ENCODE measurements around the gene CERS2. TPM values are rescaled to one million over a fixed set of nuclear protein-coding genes. Genes with fewer than 3 reads are reported as not detected.

The CERS2 gene
- total and polyA plus RNA-seq, 2 of the 8 experiments (the other 6 are each of a cell fraction or from before 2014, with no cell fraction given) = 216 to 237 TPM

DNA sequence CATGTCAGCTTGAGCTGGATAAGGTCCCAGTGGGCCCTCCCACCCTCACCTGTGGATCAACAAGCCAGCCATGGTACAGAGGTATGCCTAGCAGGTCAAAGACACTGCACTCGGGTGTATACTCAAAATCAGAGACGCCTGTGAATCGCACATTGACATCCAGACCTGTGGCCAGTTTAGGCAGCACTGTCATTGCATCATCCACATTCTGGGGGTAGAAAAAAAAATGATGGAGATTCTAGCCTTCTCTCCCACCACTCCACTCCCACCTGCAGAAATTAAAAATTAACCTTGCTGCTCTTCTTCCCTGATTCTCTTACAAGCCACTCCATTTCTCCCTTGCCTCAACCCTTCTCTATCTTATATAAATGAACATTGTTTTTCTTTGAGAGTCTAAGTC is 25.8 kb upstream of the CERS2 start:
- whole genome bisulfite sequencing, 2 experiments (ENCODE audit: extremely low coverage in 1 of 2, insufficient coverage in 1 of 2, insufficient read length in 1 of 2, insufficient replicate concordance in 2 of 2, low coverage in 1 of 2, low lambda C conversion rate in 2 of 2, missing lambda C conversion rate in 1 of 2) = 97% methylated on average over 3 of the region's 3 CpGs; no CpG with 5 or more reads in 1 of the 2 experiments
- no peaks in the 10 kb centered on the region for H3K79me1 ChIP-seq (ENCODE audit: low read depth, low read length)
- no peak for FAIRE-seq
- no peaks in the 10 kb centered on the region for H3K23me2 ChIP-seq (ENCODE audit: low read depth, low read length)
- H3K9me3 ChIP-seq (ENCODE audit: insufficient read depth in 2 of 2, low read depth in 1 of 2, low read length in 1 of 2) = no peaks in the 10 kb centered on the region
- no peak overlapping the region for H3K14ac ChIP-seq (ENCODE audit: insufficient read length)
- H3K56ac ChIP-seq (replicated peaks; ENCODE audit: insufficient read length, low read depth, low read length) = no peak overlapping the region
- no peak overlapping the region for H4K91ac ChIP-seq (replicated peaks; ENCODE audit: insufficient read length, low read length)
- no peak overlapping the region for H2BK20ac ChIP-seq (ENCODE audit: low read length)
- H3K27ac ChIP-seq (ENCODE audit: low read depth, low read length) = no peak overlapping the region
- no peaks in the 10 kb centered on the region for H3K79me2 ChIP-seq (ENCODE audit: control insufficient read depth in 1 of 2, insufficient read depth in 2 of 2, low read length in 2 of 2)
- H3K4me3 ChIP-seq (ENCODE audit: extremely low read depth in 1 of 4, insufficient read depth in 2 of 4, low read depth in 3 of 4, low read length in 4 of 4) = no peak overlapping the region
- H3K23ac ChIP-seq (ENCODE audit: insufficient read length) = no peak overlapping the region
- no peak overlapping the region for H2BK5ac ChIP-seq (ENCODE audit: low read depth, low read length)
- no peak for TF ChIP-seq CHD2 (IDR thresholded peaks at IDR 0.05; ENCODE audit: low read length)
- no peak for TF ChIP-seq SAP30 (IDR thresholded peaks at IDR 0.05; ENCODE audit: insufficient read depth, insufficient replicate concordance, low read length)
- no peak for TF ChIP-seq RXRA (IDR thresholded peaks at IDR 0.05; ENCODE audit: insufficient read depth, low read depth, low read length)
- CTCF ChIA-PET (ENCODE audit: partially characterized antibody) = interaction anchor here (1.2 to 7.8 kb wide), 4 partner anchors 18 to 156 kb away, joined by 3 to 142 read pairs (median 4); partner anchors contain the start of genes ANXA9 and TNFAIP8L2
- H2BK12ac ChIP-seq (ENCODE audit: low read depth, low read length) = no peak overlapping the region
- no peaks in the 10 kb centered on the region for H3K27me3 ChIP-seq (replicated peaks in 1 of 4; ENCODE audit: control insufficient read depth in 3 of 4, extremely low read depth in 1 of 4, insufficient read depth in 3 of 4, low read length in 3 of 4)
- H3K4me2 ChIP-seq (ENCODE audit: insufficient read depth in 1 of 2, low read depth in 2 of 2, low read length in 2 of 2) = no peak overlapping the region
- H2BK15ac ChIP-seq (ENCODE audit: low read length) = no peak overlapping the region
- H2BK120ac ChIP-seq (replicated peaks; ENCODE audit: low read depth, low read length) = no peak overlapping the region
- H3K9ac ChIP-seq (replicated peaks in 1 of 4; ENCODE audit: extremely low read depth in 1 of 4, low read depth in 3 of 4, low read length in 3 of 4) = no peak overlapping the region
- H2AFZ ChIP-seq (ENCODE audit: low read length) = no peak overlapping the region
- H3K4ac ChIP-seq (replicated peaks; ENCODE audit: insufficient read length, low read depth, low read length) = no peak overlapping the region
- H3K4me1 ChIP-seq (replicated peaks in 1 of 4; ENCODE audit: control insufficient read depth in 3 of 4, insufficient read depth in 4 of 4, low read length in 3 of 4) = peaks cover 0 to 4% (median 0%) of the 10 kb centered on the region in 4 experiments; a peak in 1 of 7 replicates
- no peak overlapping the region for H4K5ac ChIP-seq (ENCODE audit: insufficient read length, low read depth, low read length)
- H3K18ac ChIP-seq (ENCODE audit: extremely low read depth, low read length) = no peak overlapping the region
- no peak for DNase-seq (ENCODE audit: low read depth in 1 of 2, low spot score in 2 of 2)
- POLR2A ChIA-PET (ENCODE audit: partially characterized antibody) = interaction anchor here (0.7 to 1.2 kb wide), 4 partner anchors 19 to 276 kb away, joined by 3 to 4 read pairs (median 4); no protein-coding TSS in a partner anchor
- H4K8ac ChIP-seq (ENCODE audit: extremely low read depth, insufficient read depth, low read length) = no peak overlapping the region
- H2AK5ac ChIP-seq (ENCODE audit: low read depth, low read length) = no peak overlapping the region
- H3K36me3 ChIP-seq (ENCODE audit: control insufficient read depth in 2 of 4, insufficient read depth in 4 of 4, low read length in 3 of 4) = peaks cover 0 to 7% (median 5%) of the 10 kb centered on the region in 4 experiments; a peak in 6 of 8 replicates
- H4K20me1 ChIP-seq (replicated peaks in 1 of 2; ENCODE audit: control insufficient read depth in 1 of 2, insufficient read depth in 2 of 2, low read length in 2 of 2) = no peaks in the 10 kb centered on the region

Measured in H1 (cell line).